H9 (cell line): ENCODE results near the gene EOLA2. TPM values are rescaled to one million over a fixed set of nuclear protein-coding genes. Genes with fewer than 3 reads are reported as not detected.

Source experiments
- DNase-seq: peaks from one replicate; pipeline ENCODE4 v3.0.0-alpha.2; 2017
- H2AFZ ChIP-seq: one replicate; pipeline ENCODE4 v1.6.1; 2013; ENCODE audit warnings: mild to moderate bottlenecking, low read length, control low read depth, moderate library complexity
- H2AK5ac ChIP-seq: 2 replicates; pipeline ENCODE4 v1.6.1; 2013; ENCODE audit warnings: low read length, control low read depth, mixed read lengths; ENCODE audit not compliant: insufficient read length
- H2BK120ac ChIP-seq: one replicate; pipeline ENCODE4 v1.6.1; 2013; ENCODE audit warnings: low read depth, mild to moderate bottlenecking, low read length, control low read depth, inconsistent platforms; ENCODE audit not compliant: poor library complexity, severe bottlenecking
- H2BK12ac ChIP-seq: 2 replicates; pipeline ENCODE4 v1.6.1; 2013; ENCODE audit warnings: low read length, control low read depth, mixed read lengths, low read depth; ENCODE audit not compliant: insufficient read length
- H2BK15ac ChIP-seq: 2 replicates; pipeline ENCODE4 v1.6.1; 2013; ENCODE audit warnings: low read depth, low read length, control low read depth
- H2BK20ac ChIP-seq: one replicate; pipeline ENCODE4 v1.6.1; 2013; ENCODE audit warnings: low read depth, mild to moderate bottlenecking, low read length, control low read depth, inconsistent platforms; ENCODE audit not compliant: poor library complexity, severe bottlenecking
- H2BK5ac ChIP-seq: 2 replicates; pipeline ENCODE4 v1.6.1; 2013; ENCODE audit warnings: low read length, control low read depth, mixed read lengths; ENCODE audit not compliant: insufficient read length
- H3K14ac ChIP-seq: 2 replicates; pipeline ENCODE4 v1.6.1; 2013; ENCODE audit warnings: low read length, control low read depth; ENCODE audit not compliant: insufficient read depth
- H3K18ac ChIP-seq: 2 replicates; pipeline ENCODE4 v1.6.1; 2013; ENCODE audit warnings: low read depth, mild to moderate bottlenecking, mixed read lengths, low read length, control low read depth; ENCODE audit not compliant: insufficient read length
- H3K23ac ChIP-seq: 2 replicates; pipeline ENCODE4 v1.6.1; 2013; ENCODE audit warnings: low read length, control low read depth, mixed read lengths, low read depth; ENCODE audit not compliant: insufficient read length
- H3K23me2 ChIP-seq: 2 replicates; pipeline ENCODE4 v1.6.1; 2013; ENCODE audit warnings: low read depth, mild to moderate bottlenecking, mixed read lengths, low read length, control low read depth; ENCODE audit not compliant: insufficient read length, poor library complexity, severe bottlenecking
- H3K27ac ChIP-seq: 2 replicates; pipeline ENCODE4 v1.5.1; 2013; ENCODE audit warnings: low read length, control low read depth, mixed read lengths, low read depth; ENCODE audit not compliant: insufficient read length
- H3K27me3 ChIP-seq: 2 replicates; pipeline ENCODE4 v1.6.1; 2013; ENCODE audit warnings: low read length, control low read depth, inconsistent platforms; ENCODE audit not compliant: insufficient read depth
- H3K4ac ChIP-seq: 2 replicates; pipeline ENCODE4 v1.6.1; 2013; ENCODE audit warnings: low read depth, mild to moderate bottlenecking, control low read depth, inconsistent platforms, low read length, moderate library complexity
- H3K4me1 ChIP-seq: 2 replicates; pipeline ENCODE4 v1.6.1; 2013; ENCODE audit warnings: low read length, control low read depth, inconsistent platforms; ENCODE audit not compliant: insufficient read depth
- H3K4me2 ChIP-seq: 2 replicates; pipeline ENCODE4 v1.6.1; 2013; ENCODE audit warnings: low read length, control low read depth, mixed read lengths; ENCODE audit not compliant: insufficient read length, insufficient read depth
- H3K56ac ChIP-seq: 2 replicates; pipeline ENCODE4 v1.6.1; 2013; ENCODE audit warnings: low read depth, mild to moderate bottlenecking, mixed read lengths, low read length, control low read depth; ENCODE audit not compliant: insufficient read length
- H3K79me1 ChIP-seq: 2 replicates; pipeline ENCODE4 v1.6.1; 2013; ENCODE audit warnings: low read depth, mild to moderate bottlenecking, moderate library complexity, low read length, control low read depth, inconsistent platforms; ENCODE audit not compliant: insufficient read depth, poor library complexity, severe bottlenecking
- H3K79me2 ChIP-seq: 2 replicates; pipeline ENCODE4 v1.6.1; 2013; ENCODE audit warnings: low read length, control low read depth, inconsistent platforms; ENCODE audit not compliant: insufficient read depth
- H3K9ac ChIP-seq: 2 replicates; pipeline ENCODE4 v1.6.1; 2013; ENCODE audit warnings: low read length, control low read depth, mixed read lengths; ENCODE audit not compliant: insufficient read length; ENCODE audit errors: extremely low read depth
- H3K9me3 ChIP-seq: one replicate; pipeline ENCODE4 v1.6.1; 2013; ENCODE audit warnings: low read depth, low read length, inconsistent platforms; ENCODE audit not compliant: control insufficient read depth
- H3T11ph ChIP-seq: one replicate; pipeline ENCODE4 v1.6.1; 2013; ENCODE audit warnings: mild to moderate bottlenecking, low read length, control low read depth, inconsistent platforms
- H4K20me1 ChIP-seq: one replicate; pipeline ENCODE4 v1.6.1; 2013; ENCODE audit not compliant: control insufficient read depth, insufficient read length, insufficient read depth
- H4K5ac ChIP-seq: 2 replicates; pipeline ENCODE4 v1.6.1; 2013; ENCODE audit warnings: low read depth, mild to moderate bottlenecking, mixed read lengths, low read length, control low read depth; ENCODE audit not compliant: insufficient read length
- H4K8ac ChIP-seq: replicated peaks from 2 replicates; pipeline ENCODE4 v1.6.1; 2013; ENCODE audit warnings: low read length, control low read depth, mixed read lengths, low read depth; ENCODE audit not compliant: insufficient read length
- H4K91ac ChIP-seq: 2 replicates; pipeline ENCODE4 v1.6.1; 2013; ENCODE audit warnings: low read depth, mild to moderate bottlenecking, moderate library complexity, mixed read lengths, low read length, control low read depth; ENCODE audit not compliant: insufficient read length
- H3K27ac Mint-ChIP-seq, 3 experiments: 2 replicates in 2 of 3; 3 replicates in 1 of 3; pipeline ENCODE4 v1.8.0; 2020 to 2021; ENCODE audit warnings: mixed read lengths in 3 of 3, mild to moderate bottlenecking in 1 of 3, moderate library complexity in 1 of 3
- H3K27me3 Mint-ChIP-seq: 2 replicates; pipeline ENCODE4 v1.8.0; 2021; ENCODE audit warnings: low read depth, mild to moderate bottlenecking, moderate library complexity, mixed read lengths
- H3K36me3 Mint-ChIP-seq, 3 experiments: 2 replicates in 2 of 3; 3 replicates in 1 of 3; pipeline ENCODE4 v1.8.0; 2020 to 2021; ENCODE audit warnings: low read depth in 3 of 3, mixed read lengths in 3 of 3; ENCODE audit not compliant: insufficient read depth in 1 of 3
- H3K4me1 Mint-ChIP-seq, 2 experiments: 2 replicates each; pipeline ENCODE4 v1.8.0; 2020; ENCODE audit warnings: mixed read lengths in 2 of 2
- H3K4me3 Mint-ChIP-seq, 2 experiments: 2 replicates in 1 of 2; 3 replicates in 1 of 2; pipeline ENCODE4 v1.8.0; 2020 to 2021; ENCODE audit warnings: mild to moderate bottlenecking in 2 of 2, mixed read lengths in 2 of 2, moderate library complexity in 1 of 2
- H3K9me3 Mint-ChIP-seq, 2 experiments: 2 replicates in 1 of 2; 3 replicates in 1 of 2; pipeline ENCODE4 v1.8.0; 2020; ENCODE audit warnings: mild to moderate bottlenecking in 2 of 2, mixed read lengths in 2 of 2, moderate library complexity in 1 of 2
- CTCF ChIP-seq: fragments of 200-600 bp; sonication (generic); conservative IDR thresholded peaks from 3 replicates; pipeline ENCODE4 v1.8.0; 2021; ENCODE audit warnings: antibody characterized with exemption, mild to moderate bottlenecking
- WGBS: extraction: QIAGEN DNeasy Blood & Tissue Kit; methylation state at CpG from one replicate; pipeline ENCODE4 v1.1.7; 2013; ENCODE audit warnings: missing lambda C conversion rate, low lambda C conversion rate, mixed read lengths; ENCODE audit not compliant: insufficient read length; ENCODE audit errors: extremely low coverage; 5-methylcytosine and 5-hydroxymethylcytosine counted together
- total RNA-seq: library from RNA; stranded (reverse); gene quantifications from 2 replicates; pipeline ENCODE4 v1.2.1, GENCODE V29; 2021

Gene EOLA2
- total RNA-seq, 1 experiment from 2014 or later: 38.9 TPM

GRCh38 chrX:149984411-149984810 is 46.1 kb upstream of the EOLA2 start:
- Histone ChIP-seq H2BK120ac (no peak overlapping the region), H2BK15ac (no peak overlapping the region), H4K8ac (no peak overlapping the region), H3T11ph (no peak overlapping the region), H2AFZ (no peak overlapping the region), H4K20me1 (no peaks in the 10 kb centered on the region), H3K27ac (no peak overlapping the region), H3K18ac (no peak overlapping the region), H3K4me1 (no peaks in the 10 kb centered on the region), H2BK12ac (no peak overlapping the region), H3K27me3 (peaks cover 3% of the 10 kb centered on the region; the same call in 1 of the 2 replicates), H2BK20ac (no peak overlapping the region), H3K79me1 (no peaks in the 10 kb centered on the region), H3K23ac (no peak overlapping the region), H3K79me2 (no peaks in the 10 kb centered on the region), H3K56ac (no peak overlapping the region), H3K9me3 (peaks cover 46% of the 10 kb centered on the region), H3K23me2 (no peaks in the 10 kb centered on the region), H2BK5ac (no peak overlapping the region), H3K4ac (no peak overlapping the region), H3K14ac (no peak overlapping the region), H2AK5ac (no peak overlapping the region), H3K9ac (no peak overlapping the region), H4K5ac (no peak overlapping the region), H4K91ac (no peak overlapping the region), H3K4me2 (no peak overlapping the region)
- H3K4me3 Mint-ChIP-seq: no peak overlapping the region
- no peak for DNase-seq
- H3K9me3 Mint-ChIP-seq: peaks cover 55 to 65% of the 10 kb centered on the region in 2 experiments
- no peak overlapping the region for H3K27ac Mint-ChIP-seq
- H3K36me3 Mint-ChIP-seq: no peaks in the 10 kb centered on the region; a peak in 3 of 7 replicates
- H3K4me1 Mint-ChIP-seq: 0 out of 4 replicates have a peak, but pooled peaks cover 0 to under 1% of the 10 kb centered on the region in 2 experiments
- peaks cover 1% of the 10 kb centered on the region; the same call in 1 of the 2 replicates for H3K27me3 Mint-ChIP-seq
- WGBS: no CpG with 5 or more reads among the region's 1 CpG
- TF ChIP-seq CTCF: no peak
